Kidney (tissue), 14 donors: ENCODE measurements around the gene MUC6. TPM values are rescaled to one million over a fixed set of nuclear protein-coding genes. Genes with fewer than 3 reads are reported as not detected.

Experiments used
- DNase-seq, 5 donors: peaks; one replicate each; pipeline ENCODE4 v3.0.0-alpha.2; 2013 to 2020
- FAIRE-seq: peaks from 2 replicates; lab custom pipeline; 2012; peaks lifted over from hg19 to GRCh38; lab: Jason Lieb, UNC
- H3K27ac ChIP-seq, 2 donors: one replicate each; pipeline ENCODE4 v1.7.0; 2013; ENCODE audit warnings: low read depth in 2 of 2, low read length in 2 of 2, inconsistent platforms in 1 of 2
- H3K27me3 ChIP-seq: one replicate; pipeline ENCODE4 v1.7.1; 2013; ENCODE audit warnings: low read length, inconsistent platforms; ENCODE audit not compliant: control insufficient read depth, insufficient read depth
- H3K36me3 ChIP-seq, 3 donors: one replicate each; pipeline versions ENCODE4 v1.7.0 to v1.7.1; 2013; ENCODE audit warnings: low read length in 3 of 3, control low read depth in 1 of 3, inconsistent platforms in 1 of 3; ENCODE audit not compliant: insufficient read depth in 3 of 3, control insufficient read depth in 2 of 3
- H3K4me1 ChIP-seq, 3 donors: one replicate each; pipeline versions ENCODE4 v1.7.0 to v1.7.1; 2013; ENCODE audit warnings: low read length in 3 of 3, inconsistent platforms in 1 of 3, low read depth in 1 of 3; ENCODE audit not compliant: control insufficient read depth in 2 of 3, insufficient read depth in 2 of 3
- H3K4me3 ChIP-seq, 3 donors: one replicate each; pipeline versions ENCODE4 v1.7.0 to v1.8.1; 2013; ENCODE audit warnings: low read length in 3 of 3, control low read depth in 1 of 3, inconsistent platforms in 1 of 3
- H3K9ac ChIP-seq, 3 donors: one replicate each; pipeline versions ENCODE4 v1.7.0 to v1.7.1; 2013; ENCODE audit warnings: low read length in 3 of 3, control low read depth in 1 of 3, inconsistent platforms in 1 of 3
- H3K9me3 ChIP-seq, 3 donors: one replicate each; pipeline versions ENCODE4 v1.7.0 to v1.7.1; 2013; ENCODE audit warnings: low read length in 3 of 3, control low read depth in 1 of 3, inconsistent platforms in 1 of 3; ENCODE audit not compliant: control insufficient read depth in 2 of 3, insufficient read depth in 1 of 3
- intact Hi-C: fragments of 100-400 bp; cut with DNase I; formaldehyde crosslinking; loops from one replicate; pipeline ENCODE4 v1.11.1; 2022
- polyA plus RNA-seq: library from polyadenylated mRNA; stranded (reverse); fragments of 350-450 nt; fragmentation: Illumina TruSeq; extraction: RNeasy Lipid Tissue Mini Kit (QIAGEN cat#74804); gene quantifications from one replicate; pipeline ENCODE4 v1.2.3, GENCODE V29; 2014; ENCODE audit warnings: low read depth, low replicate concordance; ENCODE audit not compliant: insufficient read depth
- total RNA-seq: library from RNA; stranded (reverse); fragmentation: NEBNext Ultra II Directional; extraction: Animal tissue kit (Norgen Biotek cat#: 25700); gene quantifications from one replicate; pipeline ENCODE4 v1.2.1, GENCODE V29; 2021
- TF ChIP-seq, protein P1 (sequence below): IDR thresholded peaks from 3 replicates; pipeline ENCODE4 v1.5.1; 2012; ENCODE audit warnings: mild to moderate bottlenecking, moderate library complexity, borderline replicate concordance; ENCODE audit not compliant: insufficient read depth; ENCODE audit errors: extremely low read depth
- donor health status: control.
- donor health status: control.
- donor health status: control.
- donor health status: control.
- donor health status: control.
- donor health status: DM: yes; HTN: yes; CAD: no.
- donor health status: Normal renal cell carcinoma (clear cell type).

Gene MUC6
- total and polyA plus RNA-seq, 2 donors from 2014 or later = 1.1 to 3.0 TPM

GRCh38 chr11:1067812-1068496 is 31.4 kb upstream of the MUC6 start:
- DNase-seq = no peak

DNA sequence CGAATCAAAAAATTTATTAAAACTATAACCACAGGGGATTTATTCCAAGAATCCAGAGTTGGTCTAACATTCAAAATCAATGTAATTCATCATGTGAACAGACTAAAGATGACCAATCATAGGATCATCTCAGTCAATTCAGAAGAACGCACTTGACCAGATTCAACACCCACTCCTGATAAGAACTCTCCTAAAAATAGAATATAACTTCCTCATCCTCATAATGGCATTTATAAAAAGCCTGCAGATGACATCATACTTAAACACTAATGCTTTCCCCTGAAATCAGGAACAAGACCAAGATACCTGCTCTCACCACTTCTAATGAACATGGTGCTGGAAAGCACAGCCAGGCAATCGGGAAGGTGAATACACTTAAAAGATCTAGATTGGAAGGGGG is 27.6 kb upstream of the MUC6 start:
- H3K4me1 ChIP-seq = no peaks in the 10 kb centered on the region
- H3K36me3 ChIP-seq = no peaks in the 10 kb centered on the region
- intact Hi-C loops = no loop called here
- no peak overlapping the region for H3K27ac ChIP-seq
- TF ChIP-seq, protein P1, sequence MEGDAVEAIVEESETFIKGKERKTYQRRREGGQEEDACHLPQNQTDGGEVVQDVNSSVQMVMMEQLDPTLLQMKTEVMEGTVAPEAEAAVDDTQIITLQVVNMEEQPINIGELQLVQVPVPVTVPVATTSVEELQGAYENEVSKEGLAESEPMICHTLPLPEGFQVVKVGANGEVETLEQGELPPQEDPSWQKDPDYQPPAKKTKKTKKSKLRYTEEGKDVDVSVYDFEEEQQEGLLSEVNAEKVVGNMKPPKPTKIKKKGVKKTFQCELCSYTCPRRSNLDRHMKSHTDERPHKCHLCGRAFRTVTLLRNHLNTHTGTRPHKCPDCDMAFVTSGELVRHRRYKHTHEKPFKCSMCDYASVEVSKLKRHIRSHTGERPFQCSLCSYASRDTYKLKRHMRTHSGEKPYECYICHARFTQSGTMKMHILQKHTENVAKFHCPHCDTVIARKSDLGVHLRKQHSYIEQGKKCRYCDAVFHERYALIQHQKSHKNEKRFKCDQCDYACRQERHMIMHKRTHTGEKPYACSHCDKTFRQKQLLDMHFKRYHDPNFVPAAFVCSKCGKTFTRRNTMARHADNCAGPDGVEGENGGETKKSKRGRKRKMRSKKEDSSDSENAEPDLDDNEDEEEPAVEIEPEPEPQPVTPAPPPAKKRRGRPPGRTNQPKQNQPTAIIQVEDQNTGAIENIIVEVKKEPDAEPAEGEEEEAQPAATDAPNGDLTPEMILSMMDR = no peak
- H3K27me3 ChIP-seq = no peaks in the 10 kb centered on the region
- FAIRE-seq (no peak), DNase-seq (no peak)
- H3K9me3 ChIP-seq = peaks cover 0 to 6% (median 0%) of the 10 kb centered on the region in 3 donors
- H3K4me3 ChIP-seq = no peak overlapping the region
- no peak overlapping the region for H3K9ac ChIP-seq

More at GRCh38 chr11:1067812-1068496, 31.4 kb upstream of the MUC6 start:
- H3K4me3 ChIP-seq = no peak overlapping the region
- H3K36me3 ChIP-seq = no peaks in the 10 kb centered on the region
- FAIRE-seq = no peak
- intact Hi-C loops = no loop called here
- no peaks in the 10 kb centered on the region for H3K4me1 ChIP-seq
- TF ChIP-seq, protein P1 = no peak
- H3K27ac ChIP-seq = no peak overlapping the region
- H3K27me3 ChIP-seq = no peaks in the 10 kb centered on the region
- no peaks in the 10 kb centered on the region for H3K9me3 ChIP-seq
- no peak overlapping the region for H3K9ac ChIP-seq

DNA sequence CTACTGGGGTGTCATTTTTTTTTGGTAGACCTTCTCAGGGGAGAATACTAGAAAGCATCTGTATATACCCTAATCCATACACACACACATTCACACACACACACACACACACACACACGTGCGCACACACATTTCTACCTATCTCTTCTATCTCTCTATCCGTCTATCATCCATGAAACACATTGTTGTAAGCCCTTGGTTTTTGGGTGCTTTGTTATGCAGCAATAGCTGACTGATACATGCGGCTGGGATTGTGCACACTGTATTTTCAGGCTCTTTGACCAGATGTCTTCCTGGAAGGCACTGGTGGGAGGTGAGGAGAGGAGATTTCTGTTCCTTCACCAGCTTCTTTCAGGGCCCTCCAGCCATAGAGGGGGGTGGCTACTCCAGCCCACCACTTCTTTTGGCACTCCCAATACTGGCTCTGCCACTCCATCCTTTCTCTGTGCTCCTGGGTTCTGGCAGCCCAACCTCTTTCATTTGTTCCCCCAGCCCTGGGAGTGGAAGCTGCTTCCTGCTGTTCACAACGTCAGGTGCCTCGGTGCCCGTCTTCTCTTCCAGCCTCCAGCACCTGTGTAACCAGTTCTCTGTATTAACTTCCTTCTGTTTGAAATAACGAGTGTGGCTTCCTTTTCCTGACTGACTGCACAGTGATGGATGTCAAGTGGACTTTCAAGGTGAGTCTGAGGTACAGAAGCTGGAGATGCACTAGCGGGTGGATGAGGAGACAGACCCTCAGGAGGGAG is 25.7 kb upstream of the MUC6 start:
- Histone ChIP-seq H3K27me3 (no peaks in the 10 kb centered on the region), H3K27ac (no peak overlapping the region), H3K9ac (no peak overlapping the region), H3K36me3 (no peaks in the 10 kb centered on the region), H3K9me3 (peaks cover 0 to 6% (median 0%) of the 10 kb centered on the region in 3 donors), H3K4me3 (no peak overlapping the region), H3K4me1 (no peaks in the 10 kb centered on the region)
- TF ChIP-seq, protein P1 = no peak
- FAIRE-seq (no peak), DNase-seq (peak in 1 of 5 donors; percentile 19)
- intact Hi-C loops = no loop called here
